ENCODE data around the gene SNURF. TPM values are rescaled to one million over a fixed set of nuclear protein-coding genes. Genes with fewer than 3 reads are reported as not detected.

Gene SNURF
- total RNA-seq, 1 donor from 2014 or later, result 14.0 TPM

DNA sequence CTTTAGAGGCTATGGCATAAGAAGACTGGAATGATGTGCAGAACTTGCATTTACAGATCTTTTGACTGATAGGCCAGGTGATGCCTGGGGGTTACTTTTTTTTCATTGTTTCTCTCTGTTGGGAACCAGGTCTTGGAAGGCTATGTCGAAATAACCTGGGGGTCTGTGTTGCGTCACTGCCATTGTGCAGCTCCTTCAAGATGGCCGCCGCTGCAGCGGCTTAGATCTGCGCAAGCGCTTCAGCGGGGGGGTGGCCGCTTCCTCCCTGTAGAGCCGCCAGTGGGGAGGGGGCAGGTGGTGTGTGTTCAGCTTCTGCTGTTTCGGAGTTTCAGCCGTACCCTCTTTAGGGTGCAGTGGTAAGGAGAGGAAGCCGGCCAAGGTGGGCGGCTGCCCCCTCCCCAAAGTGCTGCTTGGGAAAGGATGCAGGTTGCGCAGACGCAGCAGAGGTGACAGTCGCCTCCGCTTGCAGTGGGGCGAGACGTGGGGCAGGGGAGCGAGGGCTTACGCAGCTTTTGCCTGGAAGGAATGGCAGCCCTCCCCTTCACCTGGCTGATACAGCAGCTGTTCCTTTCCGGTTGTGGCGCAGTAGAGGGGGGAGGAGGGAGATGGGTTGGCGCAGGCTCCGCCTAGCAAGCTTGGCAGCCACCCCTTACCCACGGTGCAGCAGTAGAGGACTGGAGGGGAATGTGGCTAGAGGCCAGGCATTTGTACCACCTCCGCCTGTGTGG is 1.5 kb downstream of the SNURF start:
- peak overlapping the region; percentile 96 for H3K27ac Mint-ChIP-seq (ENCODE audit: unreplicated experiment)
- H3K27me3 Mint-ChIP-seq (ENCODE audit: low read depth), result no peaks in the 10 kb centered on the region
- peak; percentile 59 for DNase-seq (ENCODE audit: low read depth, low spot score)
- H3K4me1 Mint-ChIP-seq, result peaks cover 20% of the 10 kb centered on the region
- H3K36me3 Mint-ChIP-seq (ENCODE audit: low read depth), result peaks cover 2% of the 10 kb centered on the region
- H3K4me3 Mint-ChIP-seq, result peak overlapping the region; percentile 93
- TF ChIP-seq, protein P1, sequence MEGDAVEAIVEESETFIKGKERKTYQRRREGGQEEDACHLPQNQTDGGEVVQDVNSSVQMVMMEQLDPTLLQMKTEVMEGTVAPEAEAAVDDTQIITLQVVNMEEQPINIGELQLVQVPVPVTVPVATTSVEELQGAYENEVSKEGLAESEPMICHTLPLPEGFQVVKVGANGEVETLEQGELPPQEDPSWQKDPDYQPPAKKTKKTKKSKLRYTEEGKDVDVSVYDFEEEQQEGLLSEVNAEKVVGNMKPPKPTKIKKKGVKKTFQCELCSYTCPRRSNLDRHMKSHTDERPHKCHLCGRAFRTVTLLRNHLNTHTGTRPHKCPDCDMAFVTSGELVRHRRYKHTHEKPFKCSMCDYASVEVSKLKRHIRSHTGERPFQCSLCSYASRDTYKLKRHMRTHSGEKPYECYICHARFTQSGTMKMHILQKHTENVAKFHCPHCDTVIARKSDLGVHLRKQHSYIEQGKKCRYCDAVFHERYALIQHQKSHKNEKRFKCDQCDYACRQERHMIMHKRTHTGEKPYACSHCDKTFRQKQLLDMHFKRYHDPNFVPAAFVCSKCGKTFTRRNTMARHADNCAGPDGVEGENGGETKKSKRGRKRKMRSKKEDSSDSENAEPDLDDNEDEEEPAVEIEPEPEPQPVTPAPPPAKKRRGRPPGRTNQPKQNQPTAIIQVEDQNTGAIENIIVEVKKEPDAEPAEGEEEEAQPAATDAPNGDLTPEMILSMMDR (conservative IDR thresholded peaks at IDR 0.05), result no peak
- no peaks in the 10 kb centered on the region for H3K9me3 Mint-ChIP-seq

DNA sequence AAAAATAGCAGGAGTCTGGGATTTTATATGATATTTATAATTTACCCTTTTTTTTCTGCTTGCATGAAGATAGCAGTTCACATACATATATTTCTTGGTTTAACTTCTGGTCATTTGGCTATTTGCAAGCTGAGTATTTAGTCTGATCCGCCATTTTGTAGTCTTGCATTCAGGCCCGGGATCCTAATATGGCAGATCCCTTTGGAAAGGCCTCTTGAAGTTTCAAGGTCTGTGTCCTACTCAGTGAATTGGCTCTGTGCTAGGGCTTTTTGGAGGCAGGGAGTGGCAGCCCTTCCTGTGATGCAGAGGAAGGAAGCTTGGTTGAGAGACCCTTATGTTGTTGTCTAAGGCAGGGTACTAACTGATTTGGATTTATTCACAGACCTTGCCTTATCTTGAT is 2.9 kb downstream of the SNURF start:
- TF ChIP-seq, protein P1 (conservative IDR thresholded peaks at IDR 0.05), result no peak
- DNase-seq (ENCODE audit: low read depth, low spot score), result no peak
- H3K4me3 Mint-ChIP-seq, result peak overlapping the region; percentile 93
- H3K36me3 Mint-ChIP-seq (ENCODE audit: low read depth), result peaks cover 2% of the 10 kb centered on the region
- H3K4me1 Mint-ChIP-seq, result peaks cover 20% of the 10 kb centered on the region
- no peak overlapping the region for H3K27ac Mint-ChIP-seq (ENCODE audit: unreplicated experiment)
- no peaks in the 10 kb centered on the region for H3K27me3 Mint-ChIP-seq (ENCODE audit: low read depth)
- H3K9me3 Mint-ChIP-seq, result no peaks in the 10 kb centered on the region

DNA sequence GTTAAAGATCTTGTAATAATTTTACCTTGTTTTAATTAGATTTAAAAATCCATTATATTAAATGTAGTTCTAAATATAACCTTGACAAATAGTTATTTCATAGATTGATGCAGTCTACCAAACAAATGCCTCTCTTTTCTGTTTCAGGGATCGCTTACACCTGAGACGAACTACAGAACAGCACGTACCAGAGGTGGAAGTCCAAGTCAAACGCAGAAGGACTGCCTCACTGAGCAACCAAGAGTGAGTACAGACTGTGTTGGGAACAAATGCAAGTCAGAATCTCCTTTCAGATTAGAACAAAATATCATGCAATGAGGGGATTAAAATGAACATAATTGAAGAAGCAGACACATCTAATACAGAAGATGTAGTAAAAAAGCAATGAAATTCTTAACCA is 7.2 kb downstream of the SNURF start:
- TF ChIP-seq, protein P1 (conservative IDR thresholded peaks at IDR 0.05), result no peak
- Mint-ChIP-seq H3K9me3 (no peaks in the 10 kb centered on the region), H3K4me1 (peaks cover 12% of the 10 kb centered on the region), H3K27me3 (ENCODE audit: low read depth) (no peaks in the 10 kb centered on the region), H3K36me3 (ENCODE audit: low read depth) (peaks cover 17% of the 10 kb centered on the region), H3K27ac (ENCODE audit: unreplicated experiment) (no peak overlapping the region), H3K4me3 (no peak overlapping the region)
- no peak for DNase-seq (ENCODE audit: low read depth, low spot score)

DNA sequence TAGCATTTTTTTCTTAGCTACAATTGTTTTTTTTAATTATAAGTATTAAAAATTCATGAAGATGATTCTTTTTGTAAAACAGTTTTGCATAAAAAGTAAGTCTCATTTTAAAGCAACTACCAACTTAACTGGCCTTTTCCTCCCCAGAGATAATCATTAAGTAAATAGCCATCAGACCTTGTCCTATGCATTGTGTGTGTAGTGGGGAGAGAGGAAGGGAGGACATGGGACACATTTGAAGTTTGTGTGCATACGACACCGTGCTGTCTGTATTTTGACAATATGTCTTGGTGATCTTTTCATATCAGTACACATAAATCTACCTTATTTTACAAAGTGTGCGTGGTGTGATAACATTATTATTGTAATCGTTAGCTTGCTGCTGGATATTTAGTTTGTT is 8.1 kb downstream of the SNURF start:
- peaks cover 3% of the 10 kb centered on the region for H3K4me1 Mint-ChIP-seq
- no peaks in the 10 kb centered on the region for H3K9me3 Mint-ChIP-seq
- TF ChIP-seq, protein P1 (conservative IDR thresholded peaks at IDR 0.05), result no peak
- H3K4me3 Mint-ChIP-seq, result no peak overlapping the region
- H3K36me3 Mint-ChIP-seq (ENCODE audit: low read depth), result peaks cover 19% of the 10 kb centered on the region
- no peaks in the 10 kb centered on the region for H3K27me3 Mint-ChIP-seq (ENCODE audit: low read depth)
- H3K27ac Mint-ChIP-seq (ENCODE audit: unreplicated experiment), result no peak overlapping the region
- no peak for DNase-seq (ENCODE audit: low read depth, low spot score)

DNA sequence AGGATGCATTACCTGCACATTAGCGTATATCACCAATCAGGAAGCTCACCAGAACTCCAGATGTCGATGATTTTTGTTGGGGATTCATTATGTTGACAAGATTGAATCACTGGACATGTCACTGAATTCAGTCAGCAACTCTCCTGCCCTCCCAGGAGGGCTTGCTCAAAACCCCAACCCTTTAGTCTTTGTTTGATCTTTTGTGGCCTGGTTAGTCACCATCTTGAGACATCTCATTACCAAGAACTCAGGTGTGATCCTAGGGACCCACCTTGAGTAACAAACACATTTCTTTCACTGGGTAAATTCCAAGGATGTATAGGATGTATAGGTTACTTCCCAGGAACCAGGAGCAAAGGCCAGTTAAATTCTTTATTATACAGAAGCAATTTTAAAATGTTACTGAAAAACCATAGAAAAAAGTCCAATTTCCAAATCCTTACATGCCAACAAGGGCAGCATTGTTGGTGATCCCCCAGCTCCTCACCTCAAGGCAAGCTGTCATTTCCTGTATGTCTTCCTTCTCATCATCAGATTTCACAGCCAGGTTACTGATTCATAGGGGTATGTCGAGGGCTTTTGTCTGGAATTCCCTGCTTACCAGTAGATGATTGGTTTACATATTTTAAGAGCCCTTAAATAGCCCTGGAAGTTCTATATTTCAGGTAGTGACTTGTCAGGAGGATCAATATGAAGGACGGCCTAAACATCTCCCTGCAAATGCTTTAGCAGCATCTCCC is 11.7 kb downstream of the SNURF start:
- no peak for DNase-seq (ENCODE audit: low read depth, low spot score)
- TF ChIP-seq, protein P1 (conservative IDR thresholded peaks at IDR 0.05), result no peak
- Mint-ChIP-seq H3K27ac (ENCODE audit: unreplicated experiment) (no peak overlapping the region), H3K27me3 (ENCODE audit: low read depth) (no peaks in the 10 kb centered on the region), H3K9me3 (no peaks in the 10 kb centered on the region), H3K36me3 (ENCODE audit: low read depth) (peaks cover 25% of the 10 kb centered on the region), H3K4me1 (no peaks in the 10 kb centered on the region), H3K4me3 (no peak overlapping the region)
